Kidney (tissue), 14 donors: ENCODE results near the gene HES1. TPM values are rescaled to one million over a fixed set of nuclear protein-coding genes. Genes with fewer than 3 reads are reported as not detected.
"Not testable (repeated sequence)": the region's sequence is repeated elsewhere in the genome, so short reads cannot be mapped to it uniquely, and the experiment has no call there.

Source experiments
- DNase-seq, 5 donors: peaks; one replicate each; pipeline ENCODE4 v3.0.0-alpha.2; 2013 to 2020
- FAIRE-seq: peaks from 2 replicates; lab custom pipeline; 2012; peaks lifted over from hg19 to GRCh38; lab: Jason Lieb, UNC
- H3K27ac ChIP-seq, 2 donors: one replicate each; pipeline ENCODE4 v1.7.0; 2013; ENCODE audit warnings: low read depth in 2 of 2, low read length in 2 of 2, inconsistent platforms in 1 of 2
- H3K27me3 ChIP-seq: one replicate; pipeline ENCODE4 v1.7.1; 2013; ENCODE audit warnings: low read length, inconsistent platforms; ENCODE audit not compliant: control insufficient read depth, insufficient read depth
- H3K36me3 ChIP-seq, 3 donors: one replicate each; pipeline versions ENCODE4 v1.7.0 to v1.7.1; 2013; ENCODE audit warnings: low read length in 3 of 3, control low read depth in 1 of 3, inconsistent platforms in 1 of 3; ENCODE audit not compliant: insufficient read depth in 3 of 3, control insufficient read depth in 2 of 3
- H3K4me1 ChIP-seq, 3 donors: one replicate each; pipeline versions ENCODE4 v1.7.0 to v1.7.1; 2013; ENCODE audit warnings: low read length in 3 of 3, inconsistent platforms in 1 of 3, low read depth in 1 of 3; ENCODE audit not compliant: control insufficient read depth in 2 of 3, insufficient read depth in 2 of 3
- H3K4me3 ChIP-seq, 3 donors: one replicate each; pipeline versions ENCODE4 v1.7.0 to v1.8.1; 2013; ENCODE audit warnings: low read length in 3 of 3, control low read depth in 1 of 3, inconsistent platforms in 1 of 3
- H3K9ac ChIP-seq, 3 donors: one replicate each; pipeline versions ENCODE4 v1.7.0 to v1.7.1; 2013; ENCODE audit warnings: low read length in 3 of 3, control low read depth in 1 of 3, inconsistent platforms in 1 of 3
- H3K9me3 ChIP-seq, 3 donors: one replicate each; pipeline versions ENCODE4 v1.7.0 to v1.7.1; 2013; ENCODE audit warnings: low read length in 3 of 3, control low read depth in 1 of 3, inconsistent platforms in 1 of 3; ENCODE audit not compliant: control insufficient read depth in 2 of 3, insufficient read depth in 1 of 3
- CTCF ChIP-seq: IDR thresholded peaks from 3 replicates; pipeline ENCODE4 v1.5.1; 2012; ENCODE audit warnings: mild to moderate bottlenecking, moderate library complexity, borderline replicate concordance; ENCODE audit not compliant: insufficient read depth; ENCODE audit errors: extremely low read depth
- intact Hi-C: fragments of 100-400 bp; cut with DNase I; formaldehyde crosslinking; loops from one replicate; pipeline ENCODE4 v1.11.1; 2022
- polyA plus RNA-seq: library from polyadenylated mRNA; stranded (reverse); fragments of 350-450 nt; fragmentation: Illumina TruSeq; extraction: RNeasy Lipid Tissue Mini Kit (QIAGEN cat#74804); gene quantifications from one replicate; pipeline ENCODE4 v1.2.3, GENCODE V29; 2014; ENCODE audit warnings: low read depth, low replicate concordance; ENCODE audit not compliant: insufficient read depth
- total RNA-seq: library from RNA; stranded (reverse); fragmentation: NEBNext Ultra II Directional; extraction: Animal tissue kit (Norgen Biotek cat#: 25700); gene quantifications from one replicate; pipeline ENCODE4 v1.2.1, GENCODE V29; 2021
- donor health status: control.
- donor health status: control.
- donor health status: control.
- donor health status: control.
- donor health status: control.
- donor health status: DM: yes; HTN: yes; CAD: no.
- donor health status: Normal renal cell carcinoma (clear cell type).

HES1 gene
- total and polyA plus RNA-seq, 2 donors from 2014 or later: 44.3 to 77.4 TPM

- peak in 1 of 5 donors; percentile 30 for DNase-seq
- FAIRE-seq: no peak
- H3K9me3 ChIP-seq: no peaks in the 10 kb centered on the region
- H3K9ac ChIP-seq: no peak overlapping the region
- no peaks in the 10 kb centered on the region for H3K36me3 ChIP-seq
- no peak for TF ChIP-seq CTCF
- no peak overlapping the region for H3K27ac ChIP-seq
- intact Hi-C loops: no loop called here
- no peak overlapping the region for H3K4me3 ChIP-seq
- no peaks in the 10 kb centered on the region for H3K27me3 ChIP-seq
- H3K4me1 ChIP-seq: peaks cover 6 to 12% (median 8%) of the 10 kb centered on the region in 3 donors
Measured at GRCh38 chr3:194087280-194087679, 48.7 kb upstream of the HES1 start.

- Histone ChIP-seq H3K27me3 (no peaks in the 10 kb centered on the region), H3K9me3 (no peaks in the 10 kb centered on the region), H3K4me1 (peaks cover 6 to 12% (median 11%) of the 10 kb centered on the region in 3 donors), H3K4me3 (no peak overlapping the region), H3K9ac (no peak overlapping the region), H3K27ac (peak overlapping the region in 1 of 2 donors; percentile 7), H3K36me3 (no peaks in the 10 kb centered on the region)
- intact Hi-C loops: no loop called here
- peak in 2 of 5 donors; percentile 39 to 64 for DNase-seq
- TF ChIP-seq CTCF: no peak
- no peak for FAIRE-seq
Measured at GRCh38 chr3:194087995-194088855, 47.7 kb upstream of the HES1 start.

- TF ChIP-seq CTCF: no peak
- peak overlapping the region in 1 of 3 donors; percentile 52 for H3K9ac ChIP-seq
- intact Hi-C loops: no loop called here
- H3K9me3 ChIP-seq: no peaks in the 10 kb centered on the region
- FAIRE-seq (no peak), DNase-seq (peak; percentile 77 to 96 (median 88))
- peaks cover 6 to 14% (median 12%) of the 10 kb centered on the region in 3 donors for H3K4me1 ChIP-seq
- no peak overlapping the region for H3K4me3 ChIP-seq
- H3K27ac ChIP-seq: peak overlapping the region; percentile 32 to 41
- no peaks in the 10 kb centered on the region for H3K27me3 ChIP-seq
- H3K36me3 ChIP-seq: no peaks in the 10 kb centered on the region
Measured at GRCh38 chr3:194089357-194090177, 46.4 kb upstream of the HES1 start.

- H3K27me3 ChIP-seq, H3K36me3 ChIP-seq, FAIRE-seq, H3K4me3 ChIP-seq, H3K9me3 ChIP-seq, intact Hi-C loops, DNase-seq: not testable (repeated sequence)
- H3K9ac ChIP-seq: peak overlapping the region in 1 of 3 donors; percentile 52
- H3K4me1 ChIP-seq: peaks cover 7 to 14% (median 12%) of the 10 kb centered on the region in 3 donors
- peak overlapping the region in 1 of 2 donors; percentile 14 for H3K27ac ChIP-seq
Measured at GRCh38 chr3:194090178-194090555, 45.8 kb upstream of the HES1 start.
